Activated CD8-positive, alpha-beta T cell treated with anti-CD3 and anti-CD28 coated beads for 36 hours (primary cell): ENCODE data around the gene TRAK2. TPM values are rescaled to one million over a fixed set of nuclear protein-coding genes. Genes with fewer than 3 reads are reported as not detected.

Source experiments
- total RNA-seq, 2 experiments: library from RNA; stranded (reverse); gene quantifications; one replicate each; pipeline ENCODE4 v1.2.3, GENCODE V29; 2021

TRAK2 gene
- total RNA-seq, 2 experiments from 2014 or later: 19.8 to 22.8 TPM

Other genes starting within 250 kb of the TRAK2 start
- gene CASP8, start 190.9 kb downstream of the TRAK2 start, total RNA-seq: 10 to 100 TPM; 35.2 to 38.4 TPM
- gene FLACC1, start 94.1 kb downstream of the TRAK2 start, total RNA-seq: under 1 TPM; 0.59 to 0.76 TPM
- 10 to 100 TPM; 25.5 to 25.9 TPM for gene STRADB, start 282 bp upstream of the TRAK2 start, total RNA-seq
- 10 to 100 TPM; 14.3 to 16.3 TPM for gene TMEM237, start 192.0 kb upstream of the TRAK2 start, total RNA-seq
- gene MPP4, start 247.2 kb upstream of the TRAK2 start, total RNA-seq: not detected